AG09309 (cell line): ENCODE measurements around the gene LIN37.

ENCODE experiments used
- DNase-seq: peaks from one replicate; pipeline ENCODE4 v3.0.0-alpha.2; 2010; ENCODE audit warnings: low read depth
- H3K4me3 ChIP-seq: 2 replicates; pipeline ENCODE4 v1.5.1; 2011; ENCODE audit warnings: mild to moderate bottlenecking, low read depth, low read length, moderate library complexity; ENCODE audit not compliant: control insufficient read depth
- CTCF ChIP-seq: IDR thresholded peaks from 2 replicates; pipeline ENCODE4 v1.5.1; 2011; ENCODE audit warnings: mild to moderate bottlenecking, low read depth, low read length, inconsistent platforms; ENCODE audit not compliant: insufficient read depth, control insufficient read depth; ENCODE audit errors: missing control alignments

The LIN37 gene

GRCh38 chr19:35736913-35737886, 11.2 kb upstream of the LIN37 start:
- no peak for DNase-seq
- TF ChIP-seq CTCF: peak; percentile 10
- H3K4me3 ChIP-seq: no peak overlapping the region

- TF ChIP-seq CTCF: no peak
Measured at GRCh38 chr19:35738021-35738886, 10.1 kb upstream of the LIN37 start.

GRCh38 chr19:35738887-35739229, 9.5 kb upstream of the LIN37 start:
- no peak for TF ChIP-seq CTCF
- H3K4me3 ChIP-seq: no peak overlapping the region
- DNase-seq: no peak

More at GRCh38 chr19:35738021-35738886, 10.1 kb upstream of the LIN37 start:
- no peak overlapping the region for H3K4me3 ChIP-seq
- no peak for DNase-seq

GRCh38 chr19:35739275-35740107, 8.9 kb upstream of the LIN37 start:
- no peak for DNase-seq
- H3K4me3 ChIP-seq: peak overlapping the region; percentile 66
- TF ChIP-seq CTCF: no peak

GRCh38 chr19:35740108-35740422, 8.3 kb upstream of the LIN37 start:
- peak overlapping the region; percentile 66 for H3K4me3 ChIP-seq
- TF ChIP-seq CTCF: no peak
- no peak for DNase-seq

GRCh38 chr19:35740423-35741202, 7.8 kb upstream of the LIN37 start:
- TF ChIP-seq CTCF: peak; percentile 16
- peak overlapping the region; percentile 66 for H3K4me3 ChIP-seq
- peak; percentile 77 for DNase-seq
